H7 (cell line): ENCODE data around the gene NPHP4. TPM values are rescaled to one million over a fixed set of nuclear protein-coding genes. Genes with fewer than 3 reads are reported as not detected.

Experiments used
- DNase-seq: peaks from one replicate; pipeline ENCODE4 v3.0.0; 2012
- H3K27me3 ChIP-seq: 2 replicates; pipeline ENCODE4 v1.6.0; 2011; ENCODE audit warnings: mild to moderate bottlenecking, low read length; ENCODE audit not compliant: control insufficient read depth, insufficient read depth
- H3K36me3 ChIP-seq: replicated peaks from 2 replicates; pipeline ENCODE4 v1.5.1; 2011; ENCODE audit warnings: low read length; ENCODE audit not compliant: control insufficient read depth, insufficient read depth
- H3K4me3 ChIP-seq: 2 replicates; pipeline ENCODE4 v1.5.1; 2011; ENCODE audit warnings: low read depth, mild to moderate bottlenecking, control low read depth, low read length, moderate library complexity; ENCODE audit not compliant: insufficient read depth
- total RNA-seq: library from RNA; depleted of rRNA; stranded (reverse); fragments of >200 nt; shearing (Covaris generic); gene quantifications from 2 replicates; pipeline ENCODE4 v1.2.3, GENCODE V29; 2014

NPHP4 gene
- total RNA-seq, 1 experiment from 2014 or later, result 22.1 TPM

DNA sequence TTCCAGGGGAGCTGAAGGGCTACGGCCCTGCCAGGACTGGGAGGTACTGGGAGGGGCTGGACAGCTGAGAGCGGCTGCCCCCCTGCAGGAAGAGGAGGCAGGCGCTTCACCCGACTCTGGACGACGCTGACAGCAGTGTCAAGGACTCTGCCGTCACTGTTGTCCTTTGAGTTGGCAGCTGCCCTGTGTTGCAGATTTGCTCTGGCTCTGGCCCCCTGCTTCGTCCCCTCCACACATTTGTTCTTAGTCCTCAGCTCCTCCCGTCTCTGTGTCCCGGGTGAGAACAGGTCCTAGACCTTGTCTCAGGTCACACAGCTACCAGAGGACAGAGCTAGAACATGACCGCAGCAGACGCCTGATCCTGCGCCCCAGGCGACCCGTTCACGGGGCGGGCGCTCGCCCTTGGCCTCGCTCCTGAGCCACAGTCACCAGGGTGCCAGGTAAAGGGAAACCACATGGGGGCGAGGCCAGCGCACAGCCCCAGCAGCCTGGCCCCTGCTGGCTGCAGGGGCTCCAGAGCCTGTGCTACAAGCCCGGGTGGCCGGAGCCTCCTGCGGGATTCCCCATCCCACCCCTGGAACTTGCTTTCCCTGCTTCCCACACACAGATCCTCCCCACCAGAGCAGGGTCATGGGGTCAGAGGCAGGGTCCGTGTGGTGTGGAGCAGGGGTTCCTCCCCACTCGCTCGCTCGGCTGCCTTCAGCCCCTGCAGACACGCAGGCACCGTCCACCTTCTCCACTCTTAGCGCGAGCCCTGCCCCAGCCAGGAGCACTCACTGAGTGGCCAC is 10.7 kb upstream of the NPHP4 start:
- H3K36me3 ChIP-seq, result no peaks in the 10 kb centered on the region
- H3K4me3 ChIP-seq, result no peak overlapping the region
- peak; percentile 87 for DNase-seq
- H3K27me3 ChIP-seq, result no peaks in the 10 kb centered on the region

- Histone ChIP-seq H3K36me3 (no peaks in the 10 kb centered on the region), H3K27me3 (no peaks in the 10 kb centered on the region), H3K4me3 (no peak overlapping the region)
- peak; percentile 53 for DNase-seq
Observed at GRCh38 chr1:6001992-6002576, 9.9 kb upstream of the NPHP4 start.

GRCh38 chr1:6000444-6001288 is 8.4 kb upstream of the NPHP4 start:
- Histone ChIP-seq H3K4me3 (no peak overlapping the region), H3K27me3 (peaks cover 3% of the 10 kb centered on the region; the same call in 1 of the 2 replicates), H3K36me3 (no peaks in the 10 kb centered on the region)
- DNase-seq, result no peak

- H3K36me3 ChIP-seq, result no peaks in the 10 kb centered on the region
- DNase-seq, result peak; percentile 57
- peaks cover 3% of the 10 kb centered on the region for H3K27me3 ChIP-seq
- H3K4me3 ChIP-seq, result no peak overlapping the region
Observed at GRCh38 chr1:5999711-6000443, 7.7 kb upstream of the NPHP4 start.

GRCh38 chr1:5998906-5999301 is 6.7 kb upstream of the NPHP4 start:
- Histone ChIP-seq H3K36me3 (no peaks in the 10 kb centered on the region), H3K27me3 (peaks cover 11% of the 10 kb centered on the region)
- no peak for DNase-seq

DNA sequence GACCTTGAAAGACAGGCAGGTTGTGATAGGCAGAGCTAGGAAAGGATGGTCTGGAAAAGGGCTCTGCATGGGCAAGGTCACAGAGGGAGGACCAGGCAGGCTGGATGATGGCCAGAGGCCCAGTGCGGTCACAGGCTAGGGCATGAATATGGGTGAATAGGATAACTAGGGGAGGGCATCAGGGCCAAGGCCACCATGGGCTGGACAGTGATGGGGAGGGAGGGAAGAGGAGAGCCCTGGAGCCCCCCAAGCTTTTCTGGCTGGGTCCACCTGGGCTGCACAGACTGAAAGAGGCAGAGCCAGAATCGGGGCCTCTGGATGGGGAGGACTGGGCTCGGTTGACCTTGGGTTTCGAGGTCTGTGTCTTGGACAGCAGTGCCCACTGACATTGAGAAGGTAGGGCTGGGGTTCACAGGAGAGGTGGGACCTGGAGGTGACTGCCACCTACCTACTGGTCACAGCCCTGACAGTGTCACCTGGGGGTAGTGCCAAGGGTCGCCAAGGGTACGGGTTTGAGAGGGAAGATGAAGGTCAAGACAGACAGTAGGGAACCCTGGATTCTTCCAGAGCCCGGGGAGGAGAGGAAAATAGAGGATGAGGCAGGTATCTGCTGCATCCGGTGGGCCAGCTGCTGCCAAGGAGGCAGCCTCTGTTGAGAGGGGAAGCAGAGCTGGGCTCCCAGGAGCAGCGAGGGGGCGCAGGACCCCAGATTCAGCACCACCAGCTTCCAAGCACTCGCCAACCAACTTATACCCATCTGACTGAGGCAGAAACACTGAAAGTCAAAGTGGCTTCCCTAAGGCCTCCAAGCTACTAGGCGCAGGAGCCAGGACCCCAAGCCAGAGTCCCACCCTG is 6.1 kb upstream of the NPHP4 start:
- DNase-seq, result no peak
- Histone ChIP-seq H3K4me3 (no peak overlapping the region), H3K36me3 (no peaks in the 10 kb centered on the region), H3K27me3 (peaks cover 17% of the 10 kb centered on the region)

More at GRCh38 chr1:5998906-5999301, 6.7 kb upstream of the NPHP4 start:
- no peak overlapping the region for H3K4me3 ChIP-seq

DNA sequence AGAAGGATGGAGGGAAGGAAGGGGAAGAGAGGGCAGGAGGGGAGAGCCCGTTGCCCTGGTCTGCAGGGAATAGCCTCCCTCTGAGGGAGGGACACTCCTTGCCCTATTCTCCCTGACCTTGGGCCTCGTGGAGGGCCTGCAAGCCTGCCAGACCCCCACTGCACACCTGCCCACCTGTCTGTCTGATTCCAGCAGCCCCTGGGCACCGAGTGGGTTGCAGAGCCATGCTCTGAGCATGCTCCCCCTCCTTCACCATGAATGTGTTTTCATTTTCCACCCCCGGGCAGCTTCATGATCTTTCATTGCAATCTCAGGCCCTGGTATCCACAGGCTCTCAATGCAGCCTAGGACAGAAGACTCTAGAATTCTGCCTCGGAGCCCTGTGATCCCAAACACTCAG is 5.1 kb upstream of the NPHP4 start:
- Histone ChIP-seq H3K27me3 (peaks cover 17% of the 10 kb centered on the region), H3K36me3 (no peaks in the 10 kb centered on the region), H3K4me3 (no peak overlapping the region)
- DNase-seq, result no peak

GRCh38 chr1:5996641-5997270 is 4.5 kb upstream of the NPHP4 start:
- Histone ChIP-seq H3K27me3 (peaks cover 17% of the 10 kb centered on the region), H3K36me3 (no peaks in the 10 kb centered on the region), H3K4me3 (no peak overlapping the region)
- DNase-seq, result no peak

GRCh38 chr1:5995871-5996630 is 3.8 kb upstream of the NPHP4 start:
- Histone ChIP-seq H3K4me3 (no peak overlapping the region), H3K27me3 (peaks cover 21% of the 10 kb centered on the region), H3K36me3 (no peaks in the 10 kb centered on the region)
- DNase-seq, result no peak

DNA sequence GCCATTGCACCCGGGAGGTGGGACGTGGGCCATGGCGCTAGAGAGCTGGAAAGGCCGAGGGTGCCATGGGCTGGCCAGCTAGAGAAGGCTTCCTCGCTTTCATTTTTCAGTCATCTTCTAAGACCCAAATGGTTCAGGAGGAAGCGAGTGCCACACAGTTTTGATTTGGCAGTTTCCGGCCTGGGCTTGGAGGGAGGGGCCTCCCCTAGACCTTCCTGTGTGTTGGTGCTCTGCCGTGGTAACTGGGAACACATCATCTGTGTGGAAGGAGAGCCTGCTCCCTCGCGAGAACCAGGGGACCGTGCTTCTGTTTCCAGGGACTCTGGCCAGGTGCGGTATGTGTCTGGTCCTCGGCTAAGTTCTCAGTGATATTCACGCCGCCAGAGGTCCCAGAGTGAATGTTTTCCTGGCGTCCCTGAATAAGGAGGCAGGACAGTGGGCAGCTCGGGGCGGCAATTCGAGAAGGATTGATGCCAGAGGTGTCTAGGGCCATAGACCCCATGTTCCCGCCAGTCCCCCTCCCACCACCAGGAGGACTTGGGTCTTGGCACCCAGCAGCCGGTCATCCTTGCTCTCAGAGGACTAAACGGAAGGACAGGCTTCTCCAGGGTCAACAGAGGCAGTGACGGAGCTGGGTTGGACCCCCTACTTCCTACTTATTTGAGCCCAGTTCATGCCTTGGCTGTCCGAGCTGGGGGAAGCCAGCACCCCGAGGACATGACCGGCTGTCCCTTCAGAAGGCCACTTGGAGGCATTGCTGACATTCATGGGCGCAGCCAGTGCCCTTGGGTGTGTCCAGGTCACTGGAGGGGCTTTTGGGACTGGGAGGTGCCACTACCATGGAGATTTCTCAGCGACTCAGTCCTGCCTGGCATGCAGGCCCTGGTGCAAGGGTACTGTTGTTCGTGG is 2.7 kb upstream of the NPHP4 start:
- Histone ChIP-seq H3K27me3 (peaks cover 26% of the 10 kb centered on the region), H3K36me3 (no peaks in the 10 kb centered on the region), H3K4me3 (no peak overlapping the region)
- DNase-seq, result peak; percentile 69

DNA sequence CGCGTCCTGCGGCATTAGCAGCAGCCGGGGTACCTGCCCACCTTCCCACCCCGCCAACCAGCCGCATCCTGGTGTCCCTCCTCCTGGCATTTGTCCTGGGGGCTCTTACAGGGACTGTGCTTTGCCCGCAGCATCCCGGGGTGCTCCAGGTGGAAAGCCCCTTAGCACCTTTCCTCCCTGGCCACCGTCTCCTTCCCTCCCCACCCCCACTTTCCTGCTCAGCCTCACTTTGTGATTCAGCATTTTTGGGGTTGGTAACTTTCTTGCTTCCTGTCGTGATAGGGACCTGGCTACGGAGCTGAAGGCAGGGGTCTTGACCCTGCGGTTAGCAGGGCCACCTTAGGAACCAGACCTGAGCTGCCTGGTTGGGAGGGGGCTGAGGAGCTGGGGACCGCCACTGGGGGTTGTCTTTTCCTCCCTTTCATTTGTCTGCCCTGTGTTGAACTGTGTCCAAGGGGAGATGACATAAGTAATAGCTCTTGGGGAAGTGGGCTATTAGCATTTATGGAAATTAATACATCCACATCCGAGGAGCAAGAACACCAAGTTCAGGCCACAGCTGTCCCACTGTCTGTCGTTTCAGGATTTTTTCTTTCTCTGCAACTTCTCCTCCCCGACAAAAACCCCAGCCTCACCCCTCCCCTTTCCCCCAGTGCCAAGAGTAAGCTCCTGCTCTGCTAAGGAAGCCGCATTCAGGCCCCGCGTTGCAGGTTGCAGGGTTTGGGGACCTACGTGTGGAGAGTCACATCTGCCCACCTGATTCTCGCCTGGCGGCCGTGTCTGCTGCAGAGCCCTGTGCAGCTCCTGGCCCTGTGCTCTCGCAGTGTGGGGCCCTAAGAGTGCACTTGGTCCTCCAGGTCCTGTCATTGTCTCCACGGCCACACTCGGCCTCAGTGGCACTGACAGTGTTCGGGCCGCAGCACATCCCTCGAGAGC is 1.6 kb upstream of the NPHP4 start:
- DNase-seq, result peak; percentile 76
- peaks cover 26% of the 10 kb centered on the region for H3K27me3 ChIP-seq
- no peaks in the 10 kb centered on the region for H3K36me3 ChIP-seq
- peak overlapping the region; percentile 87 for H3K4me3 ChIP-seq
